Measurements from ENCODE around the gene BCL2A1. TPM values are rescaled to one million over a fixed set of nuclear protein-coding genes. Genes with fewer than 3 reads are reported as not detected.

BCL2A1 gene
- total RNA-seq, 1 experiment from 2014 or later = not detected

- Mint-ChIP-seq H3K27me3 (ENCODE audit: unreplicated experiment) (peaks cover 14% of the 10 kb centered on the region), H3K27ac (ENCODE audit: unreplicated experiment) (no peak overlapping the region), H3K9me3 (ENCODE audit: low read depth, unreplicated experiment) (no peaks in the 10 kb centered on the region), H3K4me3 (ENCODE audit: low read depth, unreplicated experiment) (no peak overlapping the region), H3K4me1 (ENCODE audit: low read depth, unreplicated experiment) (no peaks in the 10 kb centered on the region), H3K36me3 (ENCODE audit: insufficient read depth, unreplicated experiment) (no peaks in the 10 kb centered on the region)
- no peak for TF ChIP-seq CTCF (IDR thresholded peaks at IDR 0.05; ENCODE audit: unreplicated experiment)
- no peak for DNase-seq
- no TSS peak for BruUV-seq (replicated peaks)
- CTCF ChIA-PET = no interaction called here
- intact Hi-C loops (cut with micrococcal nuclease; ENCODE audit: unreplicated experiment) = no loop called here
Measured at GRCh38 chr15:79948761-79949160, 22.2 kb downstream of the BCL2A1 start.

- CTCF ChIA-PET = no interaction called here
- BruUV-seq (replicated peaks) = no TSS peak
- no peak overlapping the region for H3K4me3 Mint-ChIP-seq (ENCODE audit: low read depth, unreplicated experiment)
- intact Hi-C loops (cut with micrococcal nuclease; ENCODE audit: unreplicated experiment) = no loop called here
- no peaks in the 10 kb centered on the region for H3K36me3 Mint-ChIP-seq (ENCODE audit: insufficient read depth, unreplicated experiment)
- no peaks in the 10 kb centered on the region for H3K9me3 Mint-ChIP-seq (ENCODE audit: low read depth, unreplicated experiment)
- no peak for DNase-seq
- no peak overlapping the region for H3K27ac Mint-ChIP-seq (ENCODE audit: unreplicated experiment)
- no peak for TF ChIP-seq CTCF (IDR thresholded peaks at IDR 0.05; ENCODE audit: unreplicated experiment)
- H3K4me1 Mint-ChIP-seq (ENCODE audit: low read depth, unreplicated experiment) = no peaks in the 10 kb centered on the region
- H3K27me3 Mint-ChIP-seq (ENCODE audit: unreplicated experiment) = peaks cover 14% of the 10 kb centered on the region
Measured at GRCh38 chr15:79948095-79948695, 22.8 kb downstream of the BCL2A1 start.

GRCh38 chr15:79947009-79947408, 24.0 kb downstream of the BCL2A1 start:
- Mint-ChIP-seq H3K4me1 (ENCODE audit: low read depth, unreplicated experiment) (no peaks in the 10 kb centered on the region), H3K27ac (ENCODE audit: unreplicated experiment) (no peak overlapping the region), H3K4me3 (ENCODE audit: low read depth, unreplicated experiment) (no peak overlapping the region), H3K36me3 (ENCODE audit: insufficient read depth, unreplicated experiment) (no peaks in the 10 kb centered on the region), H3K9me3 (ENCODE audit: low read depth, unreplicated experiment) (no peaks in the 10 kb centered on the region), H3K27me3 (ENCODE audit: unreplicated experiment) (peaks cover 14% of the 10 kb centered on the region)
- no TSS peak for BruUV-seq (replicated peaks)
- intact Hi-C loops (cut with micrococcal nuclease; ENCODE audit: unreplicated experiment) = no loop called here
- DNase-seq = no peak
- TF ChIP-seq CTCF (IDR thresholded peaks at IDR 0.05; ENCODE audit: unreplicated experiment) = no peak
- CTCF ChIA-PET = no interaction called here

- no peak overlapping the region for H3K4me3 Mint-ChIP-seq (ENCODE audit: low read depth, unreplicated experiment)
- no peaks in the 10 kb centered on the region for H3K36me3 Mint-ChIP-seq (ENCODE audit: insufficient read depth, unreplicated experiment)
- intact Hi-C loops (cut with micrococcal nuclease; ENCODE audit: unreplicated experiment) = no loop called here
- no peak overlapping the region for H3K27ac Mint-ChIP-seq (ENCODE audit: unreplicated experiment)
- no TSS peak for BruUV-seq (replicated peaks)
- CTCF ChIA-PET = no interaction called here
- no peaks in the 10 kb centered on the region for H3K9me3 Mint-ChIP-seq (ENCODE audit: low read depth, unreplicated experiment)
- H3K27me3 Mint-ChIP-seq (ENCODE audit: unreplicated experiment) = peaks cover 14% of the 10 kb centered on the region
- no peak for DNase-seq
- H3K4me1 Mint-ChIP-seq (ENCODE audit: low read depth, unreplicated experiment) = no peaks in the 10 kb centered on the region
- no peak for TF ChIP-seq CTCF (IDR thresholded peaks at IDR 0.05; ENCODE audit: unreplicated experiment)
Measured at GRCh38 chr15:79944622-79945021, 26.4 kb downstream of the BCL2A1 start.
